ENCODE data around the gene LEMD2. TPM values are rescaled to one million over a fixed set of nuclear protein-coding genes. Genes with fewer than 3 reads are reported as not detected.
A peak's percentile ranks its signal among the peaks of the same experiment; 100 is the strongest.

Gene LEMD2
- total and polyA plus RNA-seq, 9 of the 15 experiments (the other 6 are each of a cell fraction or from before 2014, with no cell fraction given) = 0.32 to 46.3 (median 30.8) TPM

DNA sequence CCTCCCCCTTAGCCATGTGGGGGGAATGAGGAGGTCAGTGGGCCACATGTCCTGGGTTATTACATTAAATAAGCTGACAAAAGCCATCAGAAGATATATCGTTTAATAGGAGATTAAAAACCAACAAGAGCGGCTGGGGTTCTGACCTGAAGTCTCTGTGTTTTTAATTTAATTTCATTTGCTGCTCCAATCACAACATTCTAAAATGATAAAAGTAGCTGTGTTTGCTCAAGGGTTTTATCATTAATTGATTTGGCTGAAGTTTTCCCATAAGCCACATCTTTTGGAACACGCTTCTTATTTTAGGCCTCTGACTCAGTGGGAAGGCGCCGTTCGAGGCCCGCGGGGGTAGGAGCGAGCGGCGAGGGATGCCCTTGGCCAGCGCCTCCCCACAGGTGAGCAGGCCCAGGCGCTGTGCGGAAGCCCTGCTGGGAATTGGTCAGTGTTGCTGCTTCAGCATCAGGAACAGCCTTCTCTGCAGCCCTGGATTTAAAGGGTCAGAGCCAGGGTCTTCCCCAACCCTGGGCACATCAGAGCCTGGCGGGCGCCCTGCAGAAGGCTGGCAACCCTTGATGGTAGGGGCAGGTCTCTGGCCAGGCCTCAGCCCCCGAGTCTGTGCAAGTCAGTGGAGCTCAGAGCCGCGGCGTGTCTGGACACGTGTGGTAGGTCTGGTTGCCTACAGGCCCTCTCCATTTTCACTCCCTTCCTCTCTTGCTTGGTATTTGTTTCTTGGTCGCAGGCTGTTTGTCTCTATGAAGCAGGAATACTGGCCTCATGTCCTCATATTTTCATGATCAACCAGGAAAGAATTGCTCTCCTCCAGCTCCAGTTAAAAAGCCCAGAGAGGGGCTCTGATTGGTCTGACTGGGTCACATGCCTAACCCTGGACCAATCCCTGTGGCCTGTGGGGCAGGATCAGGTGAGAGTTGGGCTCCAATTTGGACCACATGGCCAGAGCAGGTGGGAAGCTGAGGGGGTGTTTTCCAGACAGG lies 45.8 kb upstream of the LEMD2 start:
- FAIRE-seq (no peak), ATAC-seq (peak; percentile 38; the same call in 2 of the 3 replicates)

More for the DNA sequence above, 45.8 kb upstream of the LEMD2 start:
- no peak overlapping the region for H3K4me3 ChIP-seq
- H3K4me1 ChIP-seq (replicated peaks in 1 of 2; ENCODE audit: control insufficient read depth in 2 of 2, insufficient read depth in 2 of 2, low read length in 2 of 2) = peaks cover 25 to 35% of the 10 kb centered on the region in 2 experiments
- H3K4me2 ChIP-seq (ENCODE audit: insufficient read depth, low read length) = no peak overlapping the region
- DNase-seq (ENCODE audit: extremely low read depth in 1 of 4, low spot score in 3 of 4) = peak in 3 of 4 experiments; percentile 50 to 70 (median 53)
- 77% methylated on average over 22 of the region's 22 CpGs for WGBS (ENCODE audit: insufficient coverage, low coverage, missing lambda C conversion rate)
- ChIA-PET POLR2A (interaction anchor here (0.5 to 0.6 kb wide), 2 partner anchors 20 to 61 kb away, joined by 3 read pairs; no protein-coding TSS in a partner anchor), CTCF (ENCODE audit: low intra/inter-chr PET ratio) (no interaction called here)
- peaks cover 3% of the 10 kb centered on the region for H3K9me1 ChIP-seq (ENCODE audit: control insufficient read depth, insufficient read depth, low read length)
- no peaks in the 10 kb centered on the region for H3K79me2 ChIP-seq (ENCODE audit: control insufficient read depth, insufficient read depth, low read length)
- intact Hi-C loops (cut with micrococcal nuclease) = no loop called here
- no peaks in the 10 kb centered on the region for H4K20me1 ChIP-seq (replicated peaks; ENCODE audit: control insufficient read depth, insufficient read depth, low read length)
- no peak overlapping the region; a peak in 1 of 4 replicates for H3K9ac ChIP-seq (ENCODE audit: insufficient read depth in 1 of 2, low read depth in 2 of 2, low read length in 2 of 2)
- H2AFZ ChIP-seq (ENCODE audit: low read depth, low read length) = peak overlapping the region; percentile 35; the same call in 1 of the 2 replicates
- in situ Hi-C loops (cut with MboI) = no loop called here
- H3K27me3 ChIP-seq (ENCODE audit: control insufficient read depth in 2 of 2, insufficient read depth in 2 of 2, low read length in 2 of 2) = peaks cover 8 to 12% of the 10 kb centered on the region in 2 experiments; a peak in 4 of 5 replicates
- no TSS peak for BruUV-seq (replicated peaks)
- no peak overlapping the region for H3K27ac ChIP-seq (ENCODE audit: extremely low read depth, low read depth, low read length)
- H3K9me3 ChIP-seq (replicated peaks; ENCODE audit: control insufficient read depth, insufficient read depth, low read depth, low read length) = no peaks in the 10 kb centered on the region
- TF ChIP-seq E2F6 (IDR thresholded peaks at IDR 0.05; ENCODE audit: borderline replicate concordance in 1 of 2, extremely low read depth in 1 of 2, insufficient read depth in 1 of 2, insufficient read length in 1 of 2, low read depth in 1 of 2, low read length in 1 of 2, poor library complexity in 1 of 2, severe bottlenecking in 1 of 2) (peak in 1 of 2 experiments; percentile 70), DACH1 (IDR thresholded peaks at IDR 0.05; ENCODE audit: partially characterized antibody) (no peak), CBFA2T2 (conservative IDR thresholded peaks at IDR 0.05) (0 out of 2 replicates have a peak, but pooled peaks have one; percentile 30), RBM17 (IDR thresholded peaks at IDR 0.05; ENCODE audit: borderline replicate concordance, low read depth, low read length) (no peak), NFYB (IDR thresholded peaks at IDR 0.05; ENCODE audit: extremely low read depth, insufficient read length) (peak; percentile 68), L3MBTL2 (IDR thresholded peaks at IDR 0.05) (peak; percentile 48; the same call in 1 of the 2 replicates), RAD51 (IDR thresholded peaks at IDR 0.05; ENCODE audit: borderline replicate concordance, low read depth) (peak; percentile 81; the same call in 1 of the 2 replicates), ZNF146 (CRISPR knock-in tag; IDR thresholded peaks at IDR 0.05; ENCODE audit: unreplicated experiment) (no peak)
- TF ChIP-seq, protein P1, sequence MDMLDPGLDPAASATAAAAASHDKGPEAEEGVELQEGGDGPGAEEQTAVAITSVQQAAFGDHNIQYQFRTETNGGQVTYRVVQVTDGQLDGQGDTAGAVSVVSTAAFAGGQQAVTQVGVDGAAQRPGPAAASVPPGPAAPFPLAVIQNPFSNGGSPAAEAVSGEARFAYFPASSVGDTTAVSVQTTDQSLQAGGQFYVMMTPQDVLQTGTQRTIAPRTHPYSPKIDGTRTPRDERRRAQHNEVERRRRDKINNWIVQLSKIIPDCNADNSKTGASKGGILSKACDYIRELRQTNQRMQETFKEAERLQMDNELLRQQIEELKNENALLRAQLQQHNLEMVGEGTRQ (CRISPR knock-in tag; IDR thresholded peaks at IDR 0.05) = peak; percentile 88
- TF ChIP-seq, protein P2, sequence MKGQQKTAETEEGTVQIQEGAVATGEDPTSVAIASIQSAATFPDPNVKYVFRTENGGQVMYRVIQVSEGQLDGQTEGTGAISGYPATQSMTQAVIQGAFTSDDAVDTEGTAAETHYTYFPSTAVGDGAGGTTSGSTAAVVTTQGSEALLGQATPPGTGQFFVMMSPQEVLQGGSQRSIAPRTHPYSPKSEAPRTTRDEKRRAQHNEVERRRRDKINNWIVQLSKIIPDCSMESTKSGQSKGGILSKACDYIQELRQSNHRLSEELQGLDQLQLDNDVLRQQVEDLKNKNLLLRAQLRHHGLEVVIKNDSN (CRISPR knock-in tag; IDR thresholded peaks at IDR 0.05) = peak; percentile 88
- no peaks in the 10 kb centered on the region for H3K36me3 ChIP-seq (ENCODE audit: control insufficient read depth, insufficient read depth, low read length)

Data from K562 (cell line).